Measurements from ENCODE around the gene WNT8A.
"Not testable (repeated sequence)": the region's sequence is repeated elsewhere in the genome, so short reads cannot be mapped to it uniquely, and the experiment has no call there.

Gene WNT8A

GRCh38 chr5:138083702-138084101 lies at the start of gene WNT8A:
Gene WNT8A, plus strand, starts transcription at chr5:138084033. Its CDS starts 95 bp downstream, at chr5:138084128.
- DNase-seq: no peak

GRCh38 chr5:138035605-138036537 lies 48.0 kb upstream of the WNT8A start:
- DNase-seq: peak; percentile 67

- DNase-seq: no peak
Measured at GRCh38 chr5:138037271-138037670, 46.6 kb upstream of the WNT8A start.

- no peak for DNase-seq
Measured at GRCh38 chr5:138037907-138038633, 45.8 kb upstream of the WNT8A start.

GRCh38 chr5:138038826-138039225 lies 45.0 kb upstream of the WNT8A start:
- DNase-seq: no peak

GRCh38 chr5:138045283-138045682 lies 38.5 kb upstream of the WNT8A start:
- not testable (repeated sequence) for DNase-seq

- DNase-seq: no peak
Measured at GRCh38 chr5:138051441-138052296, 32.2 kb upstream of the WNT8A start.

- DNase-seq: not testable (repeated sequence)
Measured at GRCh38 chr5:138052718-138053117, 31.1 kb upstream of the WNT8A start.

- DNase-seq: no peak
Measured at GRCh38 chr5:138053554-138053953, 30.3 kb upstream of the WNT8A start.

GRCh38 chr5:138054206-138054605 lies 29.6 kb upstream of the WNT8A start:
- no peak for DNase-seq

GRCh38 chr5:138054847-138055558 lies 28.8 kb upstream of the WNT8A start:
- no peak for DNase-seq

- DNase-seq: no peak
Measured at GRCh38 chr5:138064526-138064925, 19.3 kb upstream of the WNT8A start.

GRCh38 chr5:138065102-138065501 lies 18.7 kb upstream of the WNT8A start:
- DNase-seq: no peak

- DNase-seq: no peak
Measured at GRCh38 chr5:138067945-138068344, 15.9 kb upstream of the WNT8A start.

- DNase-seq: peak; percentile 78
Measured at GRCh38 chr5:138068742-138069600, 14.9 kb upstream of the WNT8A start.

- DNase-seq: not testable (repeated sequence)
Measured at GRCh38 chr5:138070026-138070425, 13.8 kb upstream of the WNT8A start.

- peak; percentile 54 for DNase-seq
Measured at GRCh38 chr5:138077064-138077696, 6.7 kb upstream of the WNT8A start.

- no peak for DNase-seq
Measured at GRCh38 chr5:138078006-138078643, 5.7 kb upstream of the WNT8A start.

- DNase-seq: no peak
Measured at GRCh38 chr5:138082033-138082432, 1.8 kb upstream of the WNT8A start.

GRCh38 chr5:138091685-138092084 lies 7.9 kb downstream of the WNT8A start:
- no peak for DNase-seq

Data from stimulated activated CD4-positive, alpha-beta T cell treated with anti-CD3 and anti-CD28 coated beads, Interleukin-4, amount 100 ng/mL, for 24 hours (primary cell).